GM18868 (cell line): ENCODE measurements around the gene ANKIB1.

Experiments
- ATAC-seq: cut with Tn5 transposase; IDR thresholded peaks from one replicate; pipeline ENCODE4 v1.9.1; 2021; ENCODE audit warnings: mild to moderate bottlenecking, moderate library complexity; ENCODE audit not compliant: unreplicated experiment

Gene ANKIB1

GRCh38 chr7:92446869-92447344 lies 201.1 kb downstream of the ANKIB1 start:
- no peak for ATAC-seq

GRCh38 chr7:92447345-92448204 lies 201.8 kb downstream of the ANKIB1 start, which contains the start of gene GATAD1:
GATAD1 (plus strand) TSS chr7:92447482; CDS start chr7:92447730, 248 bp downstream.
- ATAC-seq, result peak; percentile 91

- ATAC-seq, result peak; percentile 39
Measured at GRCh38 chr7:92448205-92448747, 202.5 kb downstream of the ANKIB1 start.
